HCT116 (cell line): Measurements from ENCODE around the gene EYA2.
"Not testable (repeated sequence)": the region's sequence is repeated elsewhere in the genome, so short reads cannot be mapped to it uniquely, and the experiment has no call there.

ENCODE experiments used
- CBX3 ChIP-seq: IDR thresholded peaks from 2 replicates; pipeline ENCODE4 v1.6.1; 2012; ENCODE audit warnings: low read depth
- CTCF ChIP-seq, 3 experiments: fragments of 200-600 bp in 1 of 3; sonication (generic) in 1 of 3; IDR thresholded peaks in 2 of 3; conservative IDR thresholded peaks in 1 of 3; 2 replicates each; pipeline ENCODE4 v1.5.1; 2012 to 2017; ENCODE audit warnings: low read depth in 2 of 3, low read length in 2 of 3, antibody characterized with exemption in 1 of 3, borderline replicate concordance in 1 of 3, control low read depth in 1 of 3, mild to moderate bottlenecking in 1 of 3, mixed read lengths in 1 of 3, mixed run types in 1 of 3, moderate library complexity in 1 of 3; ENCODE audit not compliant: insufficient read depth in 1 of 3
- EZH2 ChIP-seq: fragments of 200-600 bp; sonication (generic); IDR thresholded peaks from 2 replicates; pipeline ENCODE4 v1.6.1; 2017; ENCODE audit warnings: antibody characterized with exemption, mixed run types
- JUND ChIP-seq: IDR thresholded peaks from 2 replicates; pipeline ENCODE4 v1.6.1; 2012
- POLR2A ChIP-seq: IDR thresholded peaks from 2 replicates; pipeline ENCODE4 v1.7.0; 2011; ENCODE audit warnings: borderline replicate concordance; ENCODE audit not compliant: insufficient read depth, insufficient read length; ENCODE audit errors: extremely low read depth
- POLR2AphosphoS5 ChIP-seq: IDR thresholded peaks from 2 replicates; pipeline ENCODE4 v1.6.1; 2011; ENCODE audit warnings: mild to moderate bottlenecking, low read depth, low read length, moderate library complexity
- ZNF274 ChIP-seq: fragments of 200-500 bp; sonication (Bioruptor generic); IDR thresholded peaks from 2 replicates; pipeline ENCODE4 v1.6.1; 2014; ENCODE audit warnings: mild to moderate bottlenecking, low read depth, low read length, inconsistent platforms

- not testable (repeated sequence) for TF ChIP-seq POLR2A; JUND; CTCF (IDR thresholded peaks at IDR 0.05 in 2 of 3, conservative IDR thresholded peaks at IDR 0.05 in 1 of 3; ENCODE audit: borderline replicate concordance in 1 of 3, insufficient read depth in 1 of 3, low read depth in 2 of 3, low read length in 2 of 3); POLR2AphosphoS5; EZH2; CBX3; ZNF274
Observed at GRCh38 chr20:46922841-46923240, 28.2 kb downstream of the EYA2 start.
